ENCODE results near the gene SLC37A1. TPM values are rescaled to one million over a fixed set of nuclear protein-coding genes. Genes with fewer than 3 reads are reported as not detected.

The SLC37A1 gene
- total RNA-seq, 1 donor from 2014 or later, result 29.3 TPM

DNA sequence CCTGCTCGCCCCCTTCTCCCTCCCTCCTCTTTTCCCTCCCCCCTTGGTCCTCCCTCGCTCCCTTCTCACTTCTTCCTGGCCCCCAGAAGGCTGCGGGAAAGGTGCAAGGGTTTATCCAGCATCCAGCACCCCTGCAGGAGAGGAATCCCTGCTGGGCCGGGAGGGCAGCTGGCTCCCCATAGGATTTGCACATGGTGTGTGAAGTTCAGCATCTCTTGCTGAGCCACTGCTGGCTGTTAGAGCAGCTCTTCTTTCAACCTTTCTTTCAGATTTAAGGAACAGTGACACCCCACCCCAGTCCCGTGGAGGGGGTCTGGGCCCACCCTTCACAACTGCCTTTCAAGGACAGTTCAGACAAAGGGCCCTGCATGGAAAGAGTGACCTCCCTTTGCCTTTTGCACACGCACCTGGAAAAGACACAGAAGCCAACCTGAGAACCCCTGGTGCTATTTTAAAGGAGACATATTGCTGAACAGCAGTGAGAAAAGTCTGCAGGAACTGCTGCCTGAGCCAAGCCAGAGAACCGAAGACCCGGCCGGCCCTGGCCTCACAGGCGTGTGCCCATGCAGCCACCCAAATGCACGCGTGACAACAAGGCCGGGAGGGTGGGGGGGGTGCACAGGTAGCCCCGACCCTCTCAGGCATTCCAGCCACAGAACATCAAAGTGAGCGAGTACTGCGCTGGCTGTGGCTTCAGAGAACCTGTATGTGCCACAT, 66.6 kb downstream of the SLC37A1 start:
- H3K27me3 ChIP-seq (ENCODE audit: control insufficient read depth, insufficient read depth, low read length), result peaks cover 2% of the 10 kb centered on the region
- TF ChIP-seq, protein P1, sequence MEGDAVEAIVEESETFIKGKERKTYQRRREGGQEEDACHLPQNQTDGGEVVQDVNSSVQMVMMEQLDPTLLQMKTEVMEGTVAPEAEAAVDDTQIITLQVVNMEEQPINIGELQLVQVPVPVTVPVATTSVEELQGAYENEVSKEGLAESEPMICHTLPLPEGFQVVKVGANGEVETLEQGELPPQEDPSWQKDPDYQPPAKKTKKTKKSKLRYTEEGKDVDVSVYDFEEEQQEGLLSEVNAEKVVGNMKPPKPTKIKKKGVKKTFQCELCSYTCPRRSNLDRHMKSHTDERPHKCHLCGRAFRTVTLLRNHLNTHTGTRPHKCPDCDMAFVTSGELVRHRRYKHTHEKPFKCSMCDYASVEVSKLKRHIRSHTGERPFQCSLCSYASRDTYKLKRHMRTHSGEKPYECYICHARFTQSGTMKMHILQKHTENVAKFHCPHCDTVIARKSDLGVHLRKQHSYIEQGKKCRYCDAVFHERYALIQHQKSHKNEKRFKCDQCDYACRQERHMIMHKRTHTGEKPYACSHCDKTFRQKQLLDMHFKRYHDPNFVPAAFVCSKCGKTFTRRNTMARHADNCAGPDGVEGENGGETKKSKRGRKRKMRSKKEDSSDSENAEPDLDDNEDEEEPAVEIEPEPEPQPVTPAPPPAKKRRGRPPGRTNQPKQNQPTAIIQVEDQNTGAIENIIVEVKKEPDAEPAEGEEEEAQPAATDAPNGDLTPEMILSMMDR (IDR thresholded peaks at IDR 0.05; ENCODE audit: insufficient read depth, low read length, poor library complexity, severe bottlenecking), result no peak
- H3K36me3 ChIP-seq (ENCODE audit: control insufficient read depth, insufficient read depth, low read length), result no peaks in the 10 kb centered on the region
- H3K4me3 ChIP-seq (ENCODE audit: low read depth, low read length), result no peak overlapping the region
- no peak for DNase-seq (ENCODE audit: low read depth)

DNA sequence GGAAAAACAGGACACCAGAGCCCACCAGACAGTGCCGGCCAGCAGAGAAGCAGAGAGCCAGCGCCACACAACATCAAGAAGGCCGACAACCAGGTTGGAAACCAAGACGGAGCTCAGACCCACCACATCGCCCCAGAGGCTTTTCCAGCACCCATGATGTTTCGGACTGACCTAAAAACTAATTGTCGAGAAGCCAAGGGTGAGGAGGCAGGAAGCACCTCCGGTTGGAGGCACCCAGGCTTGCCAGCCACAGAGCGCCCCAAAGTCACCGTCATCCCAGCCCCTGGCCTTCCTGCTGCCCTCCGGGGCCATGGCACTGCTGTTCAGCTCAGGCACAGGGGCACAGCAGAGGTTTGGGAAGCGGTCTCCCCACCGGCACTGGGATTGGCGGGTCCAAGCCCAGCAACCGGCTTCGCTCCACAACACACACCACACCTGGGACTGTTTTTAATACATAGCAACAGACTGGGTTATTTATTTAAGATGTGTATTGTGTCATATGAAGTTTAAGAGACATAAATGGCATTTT, 67.2 kb downstream of the SLC37A1 start:
- Histone ChIP-seq H3K27me3 (ENCODE audit: control insufficient read depth, insufficient read depth, low read length) (peaks cover 2% of the 10 kb centered on the region), H3K4me3 (ENCODE audit: low read depth, low read length) (no peak overlapping the region), H3K36me3 (ENCODE audit: control insufficient read depth, insufficient read depth, low read length) (no peaks in the 10 kb centered on the region)
- TF ChIP-seq, protein P1 (IDR thresholded peaks at IDR 0.05; ENCODE audit: insufficient read depth, low read length, poor library complexity, severe bottlenecking), result no peak
- DNase-seq (ENCODE audit: low read depth), result no peak

DNA sequence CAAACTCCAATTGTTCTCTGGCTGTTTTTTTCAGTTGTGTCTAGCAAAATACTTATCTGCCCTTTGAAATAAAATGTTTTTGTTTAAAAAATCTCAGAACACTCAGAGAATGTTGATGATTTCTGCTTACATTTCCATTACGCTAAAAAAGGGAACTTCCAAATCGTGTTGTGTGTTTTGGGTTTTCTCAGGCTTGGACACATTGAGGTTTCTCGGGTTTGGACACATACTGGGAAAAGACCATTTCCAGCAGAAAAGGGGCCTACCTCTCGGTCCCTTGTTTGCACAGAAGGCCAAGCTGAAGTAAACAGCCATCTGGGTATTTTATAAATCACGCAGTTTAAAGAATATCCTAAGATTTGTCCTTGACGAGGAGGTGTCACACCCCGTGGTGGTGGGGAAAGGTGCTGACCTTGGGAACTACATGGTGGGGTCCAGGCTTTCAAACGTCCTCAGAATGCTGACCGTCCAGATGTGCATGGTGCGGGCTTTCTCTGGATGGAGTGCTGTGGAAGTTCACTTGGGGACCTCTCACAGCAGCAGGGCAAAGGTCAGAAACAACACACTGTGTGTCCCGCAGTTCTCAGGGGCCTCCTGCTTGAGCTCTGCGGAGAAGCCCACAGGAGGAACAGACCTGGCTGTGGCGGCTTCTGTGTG, 67.8 kb downstream of the SLC37A1 start:
- no peak overlapping the region for H3K4me3 ChIP-seq (ENCODE audit: low read depth, low read length)
- no peak for DNase-seq (ENCODE audit: low read depth)
- no peaks in the 10 kb centered on the region for H3K36me3 ChIP-seq (ENCODE audit: control insufficient read depth, insufficient read depth, low read length)
- TF ChIP-seq, protein P1 (IDR thresholded peaks at IDR 0.05; ENCODE audit: insufficient read depth, low read length, poor library complexity, severe bottlenecking), result no peak
- peaks cover 2% of the 10 kb centered on the region for H3K27me3 ChIP-seq (ENCODE audit: control insufficient read depth, insufficient read depth, low read length)

DNA sequence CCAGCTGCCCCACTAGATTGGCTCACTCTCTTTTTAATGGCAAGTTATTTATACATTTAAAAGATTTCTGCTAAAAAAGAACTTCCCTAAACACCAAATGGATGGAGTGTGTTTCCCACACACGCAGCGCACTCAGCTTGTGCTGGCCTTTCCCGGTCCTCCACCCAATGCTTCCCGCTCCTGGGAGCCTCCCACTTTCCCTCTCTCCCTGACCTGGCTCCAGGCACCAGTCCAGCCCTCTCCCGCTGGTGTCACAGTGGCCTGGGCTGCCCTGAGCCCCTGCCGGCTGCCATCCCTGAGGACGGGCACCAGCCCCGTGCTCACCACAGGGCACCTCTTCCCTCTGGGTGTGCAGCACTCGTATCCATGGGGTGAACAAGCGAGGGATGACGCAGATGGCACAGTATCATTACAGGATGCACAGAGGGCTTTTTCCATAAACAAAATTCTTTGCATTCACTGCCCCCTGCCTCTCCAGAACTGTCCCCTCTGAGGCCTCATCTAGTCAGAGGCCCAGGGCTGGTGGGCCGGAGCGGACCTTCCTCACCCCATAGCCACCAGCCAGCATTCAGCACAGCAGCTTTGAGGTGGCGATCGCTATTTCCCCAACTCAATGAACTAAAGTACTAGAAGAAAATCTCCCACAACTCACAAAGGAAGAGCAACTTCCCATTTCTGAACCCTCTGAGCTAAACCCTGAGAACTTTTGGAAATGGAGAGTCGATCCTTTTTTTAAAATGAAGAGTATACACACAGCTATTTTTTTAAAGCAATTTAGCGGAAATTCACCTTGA, 68.5 kb downstream of the SLC37A1 start:
- DNase-seq (ENCODE audit: low read depth), result no peak
- Histone ChIP-seq H3K4me3 (ENCODE audit: low read depth, low read length) (no peak overlapping the region), H3K27me3 (ENCODE audit: control insufficient read depth, insufficient read depth, low read length) (peaks cover 2% of the 10 kb centered on the region), H3K36me3 (ENCODE audit: control insufficient read depth, insufficient read depth, low read length) (no peaks in the 10 kb centered on the region)
- TF ChIP-seq, protein P1 (IDR thresholded peaks at IDR 0.05; ENCODE audit: insufficient read depth, low read length, poor library complexity, severe bottlenecking), result no peak

DNA sequence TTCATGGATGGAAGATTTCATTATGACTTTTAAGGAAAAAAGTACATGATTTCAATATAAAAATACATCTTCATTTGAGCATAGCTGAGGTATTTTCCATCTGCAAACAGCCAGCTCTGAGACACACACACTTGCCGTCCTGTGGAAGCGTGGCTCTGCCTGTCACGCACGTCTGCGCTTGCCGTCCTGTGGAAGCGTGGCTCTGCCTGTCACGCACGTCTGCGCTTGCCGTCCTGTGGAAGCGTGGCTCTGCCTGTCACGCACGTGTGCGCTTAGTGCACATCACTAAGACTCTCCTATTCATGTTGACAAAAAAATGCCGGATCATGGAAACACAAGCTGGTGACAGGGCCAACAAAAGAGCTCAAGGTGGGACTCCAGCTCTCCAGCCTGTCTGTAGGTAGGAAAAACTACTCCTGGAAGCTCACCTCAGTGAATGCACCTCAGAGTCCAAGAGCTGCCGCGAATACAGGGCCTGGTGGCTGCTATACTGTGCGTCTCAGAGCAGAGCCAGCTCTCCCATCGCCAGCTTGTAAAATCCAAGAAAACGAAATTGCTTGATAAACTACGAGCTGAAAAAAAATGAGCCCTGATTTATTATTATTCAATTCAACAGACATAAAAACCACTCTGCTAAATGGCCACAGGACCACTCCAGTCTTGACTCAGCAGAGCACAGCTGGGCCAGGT, 69.3 kb downstream of the SLC37A1 start:
- TF ChIP-seq, protein P1 (IDR thresholded peaks at IDR 0.05; ENCODE audit: insufficient read depth, low read length, poor library complexity, severe bottlenecking), result no peak

More for the DNA sequence above, 69.3 kb downstream of the SLC37A1 start:
- Histone ChIP-seq H3K27me3 (ENCODE audit: control insufficient read depth, insufficient read depth, low read length) (peaks cover 2% of the 10 kb centered on the region), H3K36me3 (ENCODE audit: control insufficient read depth, insufficient read depth, low read length) (no peaks in the 10 kb centered on the region), H3K4me3 (ENCODE audit: low read depth, low read length) (no peak overlapping the region)
- no peak for DNase-seq (ENCODE audit: low read depth)

Data from kidney epithelial cell (primary cell).